BJ (cell line): Measurements from ENCODE around the gene AADAT. TPM values are rescaled to one million over a fixed set of nuclear protein-coding genes. Genes with fewer than 3 reads are reported as not detected.
"Not testable (repeated sequence)": the region's sequence is repeated elsewhere in the genome, so short reads cannot be mapped to it uniquely, and the experiment has no call there.

Experiments
- CTCF ChIA-PET: fragments of 350-600 bp; formaldehyde crosslinking; extraction: SDS; loops from one replicate; lab custom pipeline; 2021; ENCODE audit warnings: antibody characterized with exemption, inconsistent platforms; lab: Yijun Ruan, JAX
- POLR2A ChIA-PET: fragments of 300-600 bp; sonication (Branson Sonifier 250); formaldehyde crosslinking; extraction: SDS; loops from one replicate; lab custom pipeline; 2021; ENCODE audit warnings: antibody characterized with exemption; lab: Charles Lee
- DNase-seq: peaks from one replicate; pipeline ENCODE4 v3.0.0-alpha.2; 2011; ENCODE audit warnings: low read depth
- H3K27me3 ChIP-seq: 2 replicates; pipeline ENCODE4 v1.6.0; 2011; ENCODE audit warnings: low read length; ENCODE audit not compliant: control insufficient read depth, insufficient read depth
- H3K36me3 ChIP-seq: 2 replicates; pipeline ENCODE4 v1.5.1; 2011; ENCODE audit warnings: low read length; ENCODE audit not compliant: control insufficient read depth, insufficient read depth
- H3K4me3 ChIP-seq: 2 replicates; pipeline ENCODE4 v1.5.1; 2011; ENCODE audit warnings: low read depth, mild to moderate bottlenecking, control low read depth, low read length
- polyA plus RNA-seq: library from polyadenylated mRNA; depleted of rRNA; stranded (reverse); fragments of >200 nt; gene quantifications from 2 replicates; pipeline ENCODE4 v1.2.3, GENCODE V29; 2011
- TF ChIP-seq, protein P1 (sequence below): IDR thresholded peaks from 2 replicates; pipeline ENCODE4 v1.5.1; 2011; ENCODE audit warnings: low read depth, mild to moderate bottlenecking, control low read depth, inconsistent platforms, low read length, moderate library complexity; ENCODE audit not compliant: insufficient read depth

AADAT gene
- polyA plus RNA-seq, 1 experiment: 7.8 TPM

GRCh38 chr4:170102426-170102825, 12.7 kb upstream of the AADAT start:
- CTCF ChIA-PET: interaction anchor here (0.6 kb wide), 1 partner anchor 11 kb away, joined by 3 read pairs; no protein-coding TSS in a partner anchor
- POLR2A ChIA-PET: interaction anchor here (0.7 kb wide), 1 partner anchor 12 kb away, joined by 6 read pairs; no protein-coding TSS in a partner anchor
- TF ChIP-seq, protein P1, sequence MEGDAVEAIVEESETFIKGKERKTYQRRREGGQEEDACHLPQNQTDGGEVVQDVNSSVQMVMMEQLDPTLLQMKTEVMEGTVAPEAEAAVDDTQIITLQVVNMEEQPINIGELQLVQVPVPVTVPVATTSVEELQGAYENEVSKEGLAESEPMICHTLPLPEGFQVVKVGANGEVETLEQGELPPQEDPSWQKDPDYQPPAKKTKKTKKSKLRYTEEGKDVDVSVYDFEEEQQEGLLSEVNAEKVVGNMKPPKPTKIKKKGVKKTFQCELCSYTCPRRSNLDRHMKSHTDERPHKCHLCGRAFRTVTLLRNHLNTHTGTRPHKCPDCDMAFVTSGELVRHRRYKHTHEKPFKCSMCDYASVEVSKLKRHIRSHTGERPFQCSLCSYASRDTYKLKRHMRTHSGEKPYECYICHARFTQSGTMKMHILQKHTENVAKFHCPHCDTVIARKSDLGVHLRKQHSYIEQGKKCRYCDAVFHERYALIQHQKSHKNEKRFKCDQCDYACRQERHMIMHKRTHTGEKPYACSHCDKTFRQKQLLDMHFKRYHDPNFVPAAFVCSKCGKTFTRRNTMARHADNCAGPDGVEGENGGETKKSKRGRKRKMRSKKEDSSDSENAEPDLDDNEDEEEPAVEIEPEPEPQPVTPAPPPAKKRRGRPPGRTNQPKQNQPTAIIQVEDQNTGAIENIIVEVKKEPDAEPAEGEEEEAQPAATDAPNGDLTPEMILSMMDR: no peak
- no peak for DNase-seq
- H3K4me3 ChIP-seq: no peak overlapping the region
- 0 out of 2 replicates have a peak, but pooled peaks cover 1% of the 10 kb centered on the region for H3K27me3 ChIP-seq
- no peaks in the 10 kb centered on the region for H3K36me3 ChIP-seq

DNA sequence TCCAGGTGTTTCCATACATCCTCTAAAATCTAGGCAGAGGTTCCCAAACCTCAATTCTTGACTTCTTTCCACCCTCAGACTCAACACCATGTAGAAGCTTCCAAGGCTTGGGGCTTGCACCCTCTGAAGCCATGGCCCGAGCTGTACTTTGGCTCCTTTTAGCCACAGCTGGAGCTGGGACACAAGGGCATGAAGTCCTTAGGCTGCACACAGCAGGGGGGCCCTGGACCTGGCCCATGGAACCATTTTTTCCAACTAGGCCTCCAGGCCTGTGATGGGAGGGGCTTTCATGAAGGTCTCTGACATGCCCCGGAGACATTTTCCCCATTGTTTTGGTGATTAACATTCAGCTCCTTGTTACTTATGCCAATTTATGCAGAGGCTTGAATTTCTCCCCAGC, 8.4 kb upstream of the AADAT start:
- CTCF ChIA-PET, POLR2A ChIA-PET, H3K4me3 ChIP-seq, H3K36me3 ChIP-seq, DNase-seq, H3K27me3 ChIP-seq: not testable (repeated sequence)

DNA sequence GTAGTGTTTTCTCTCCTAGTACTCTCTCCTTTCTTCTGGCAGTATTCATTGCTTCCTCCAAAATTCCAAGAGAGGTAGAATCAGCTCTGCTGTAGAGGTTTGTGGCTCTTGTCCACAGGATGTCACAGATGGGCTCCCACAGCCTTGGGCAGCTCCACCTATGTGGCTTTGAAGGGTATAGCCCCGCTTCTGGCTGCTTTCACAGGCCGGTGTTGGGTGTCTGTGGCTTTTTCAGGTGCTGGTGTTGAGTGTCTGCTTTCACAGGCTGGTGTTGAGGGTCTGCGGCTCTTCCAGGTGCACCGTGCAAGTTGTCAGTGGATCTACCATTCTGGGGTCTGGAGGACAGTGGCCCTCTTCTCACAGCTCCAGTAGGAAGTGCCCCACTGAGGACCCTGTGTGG, 7.9 kb upstream of the AADAT start:
- ChIA-PET CTCF (no interaction called here), POLR2A (no interaction called here)

DNA sequence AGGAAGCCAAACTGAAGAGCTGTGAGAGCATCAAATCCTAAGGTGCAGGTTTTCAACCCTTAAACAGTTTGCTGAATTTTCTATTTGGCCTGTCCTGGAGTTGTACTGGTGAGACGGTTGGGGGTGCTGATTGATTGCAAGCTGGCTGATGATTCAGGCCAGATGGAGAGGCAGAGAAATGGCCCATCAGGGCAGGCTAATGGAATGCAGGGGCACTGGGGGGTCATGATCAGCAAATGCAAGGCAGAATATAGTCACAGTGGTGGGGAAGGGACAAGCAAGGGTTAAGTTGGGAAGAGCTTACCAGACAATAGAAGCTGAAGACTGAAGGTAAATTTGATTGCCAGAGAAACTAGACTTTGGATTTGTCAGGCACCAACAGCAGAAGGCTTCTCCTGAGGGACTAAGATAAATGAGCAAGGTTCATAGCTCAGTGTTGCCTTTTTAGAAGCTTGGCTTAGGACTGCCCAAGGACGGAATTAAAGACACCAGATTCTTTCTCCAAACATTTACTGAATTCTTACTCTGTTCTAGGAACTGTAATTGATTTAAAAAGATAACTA, 4.3 kb upstream of the AADAT start:
- ChIA-PET POLR2A (no interaction called here), CTCF (interaction anchor here (1.4 kb wide), 1 partner anchor 284 kb away, joined by 3 read pairs; no protein-coding TSS in a partner anchor)
- Histone ChIP-seq H3K27me3 (no peaks in the 10 kb centered on the region), H3K4me3 (no peak overlapping the region), H3K36me3 (no peaks in the 10 kb centered on the region)
- no peak for DNase-seq
- TF ChIP-seq, protein P1: no peak

More for the DNA sequence above, 7.9 kb upstream of the AADAT start:
- TF ChIP-seq, protein P1: no peak
- DNase-seq: no peak
- 0 out of 2 replicates have a peak, but pooled peaks cover 1% of the 10 kb centered on the region for H3K27me3 ChIP-seq
- H3K36me3 ChIP-seq: no peaks in the 10 kb centered on the region
- H3K4me3 ChIP-seq: no peak overlapping the region

GRCh38 chr4:170091069-170091696, 1.4 kb upstream of the AADAT start:
- Histone ChIP-seq H3K4me3 (no peak overlapping the region), H3K27me3 (no peaks in the 10 kb centered on the region), H3K36me3 (no peaks in the 10 kb centered on the region)
- ChIA-PET POLR2A (no interaction called here), CTCF (interaction anchor here (0.6 to 1.7 kb wide), 3 partner anchors 11 to 281 kb away, joined by 3 to 6 read pairs (median 3); no protein-coding TSS in a partner anchor)
- TF ChIP-seq, protein P1: no peak
- DNase-seq: no peak
